ENCODE measurements around the gene TCEANC2.

- TF ChIP-seq CTCF (IDR thresholded peaks at IDR 0.05) (no peak), ZFX (IDR thresholded peaks at IDR 0.05; ENCODE audit: borderline replicate concordance) (no peak)
Measured at GRCh38 chr1:54137534-54138061, 84.2 kb downstream of the TCEANC2 start.
